GM12878 (cell line): Measurements from ENCODE around the gene RAPGEF3. TPM values are rescaled to one million over a fixed set of nuclear protein-coding genes. Genes with fewer than 3 reads are reported as not detected.

Experiments
- ASH2L ChIP-seq: fragments of 300-600, 200-600 bp; sonication (generic); IDR thresholded peaks from 2 replicates; pipeline ENCODE4 v1.6.1; 2017; ENCODE audit warnings: low read depth, mild to moderate bottlenecking, borderline replicate concordance
- CBX3 ChIP-seq: fragments of 200-600 bp; sonication (generic); IDR thresholded peaks from 2 replicates; pipeline ENCODE4 v1.6.1; 2016; ENCODE audit warnings: low read depth, borderline replicate concordance
- CBX5 ChIP-seq: sonication (generic); IDR thresholded peaks from 2 replicates; pipeline ENCODE4 v1.6.1; 2016; ENCODE audit warnings: low read depth, moderate library complexity, mild to moderate bottlenecking, inconsistent platforms
- EED ChIP-seq: sonication (generic); IDR thresholded peaks from 2 replicates; pipeline ENCODE4 v1.6.1; 2016; ENCODE audit warnings: antibody characterized with exemption, low read depth
- FOS ChIP-seq: IDR thresholded peaks from 3 replicates; pipeline ENCODE4 v1.6.1; 2011; ENCODE audit warnings: borderline replicate concordance; ENCODE audit not compliant: insufficient read length; ENCODE audit errors: extremely low read depth
- FOXK2 ChIP-seq: fragments of 450-650 bp; IDR thresholded peaks from 2 replicates; pipeline ENCODE4 v1.6.1; 2017; ENCODE audit warnings: mild to moderate bottlenecking, moderate library complexity
- JUNB ChIP-seq: IDR thresholded peaks from 2 replicates; pipeline ENCODE4 v1.6.1; 2016; ENCODE audit warnings: antibody characterized with exemption, mild to moderate bottlenecking
- JUND ChIP-seq: IDR thresholded peaks from 2 replicates; pipeline ENCODE4 v1.6.1; 2012; ENCODE audit warnings: low read depth, mild to moderate bottlenecking, low read length, improper control_type of control experiment, moderate library complexity
- KLF5 ChIP-seq: fragments of 450-650 bp; IDR thresholded peaks from 2 replicates; pipeline ENCODE4 v1.6.1; 2014; ENCODE audit warnings: mild to moderate bottlenecking; ENCODE audit not compliant: partially characterized antibody
- NBN ChIP-seq: fragments of 450-650 bp; IDR thresholded peaks from 2 replicates; pipeline ENCODE4 v1.6.1; 2016
- NRF1 ChIP-seq: conservative IDR thresholded peaks from 2 replicates; pipeline ENCODE4 v1.6.1; 2011; ENCODE audit warnings: mild to moderate bottlenecking, low read depth, low read length, improper control_type of control experiment
- POU2F2 ChIP-seq: IDR thresholded peaks from 3 replicates; pipeline ENCODE4 v1.6.1; 2011; ENCODE audit warnings: low read depth, mild to moderate bottlenecking, low read length, borderline replicate concordance
- RAD21 ChIP-seq: IDR thresholded peaks from 2 replicates; pipeline ENCODE4 v1.6.1; 2011; ENCODE audit warnings: mild to moderate bottlenecking, low read depth, low read length, moderate library complexity; ENCODE audit not compliant: insufficient read depth
- RAD51 ChIP-seq: fragments of 450-650 bp; IDR thresholded peaks from 2 replicates; pipeline ENCODE4 v1.6.1; 2016; ENCODE audit warnings: moderate library complexity, mild to moderate bottlenecking, inconsistent platforms
- RB1 ChIP-seq: fragments of 450-650 bp; formaldehyde crosslinking; IDR thresholded peaks from 2 replicates; pipeline ENCODE4 v1.6.1; 2017; ENCODE audit warnings: mild to moderate bottlenecking, borderline replicate concordance
- SMAD1 ChIP-seq: fragments of 450-650 bp; IDR thresholded peaks from 2 replicates; pipeline ENCODE4 v1.6.1; 2018; ENCODE audit warnings: mild to moderate bottlenecking, low read depth; ENCODE audit not compliant: partially characterized antibody
- TAF1 ChIP-seq: IDR thresholded peaks from 2 replicates; pipeline ENCODE4 v1.6.1; 2011; ENCODE audit warnings: mild to moderate bottlenecking, low read depth, low read length, borderline replicate concordance
- YBX1 ChIP-seq: fragments of 450-650 bp; IDR thresholded peaks from 2 replicates; pipeline ENCODE4 v1.6.1; 2016; ENCODE audit warnings: antibody characterized with exemption
- ZNF384 ChIP-seq: IDR thresholded peaks from 2 replicates; pipeline ENCODE4 v1.6.1; 2012; ENCODE audit warnings: low read depth, mild to moderate bottlenecking, low read length, improper control_type of control experiment, borderline replicate concordance
- polyA plus RNA-seq, 11 experiments: library from polyadenylated mRNA; depleted of rRNA in 4 of 11; unstranded in 6 of 11; stranded (reverse) in 5 of 11; fragments of >200 nt; fragmentation: Nextera tagmentation in 4 of 11; fragmentation: Illumina TruSeq in 1 of 11; extraction: Ambion mirVana in 4 of 11; extraction: Trizol in 1 of 11; gene quantifications; 1 replicate in 1 of 11; 2 replicates in 10 of 11; pipeline versions ENCODE4 v1.2.1 to v1.2.3, GENCODE V29; 2011 to 2016; ENCODE audit warnings: inconsistent platforms in 2 of 11, missing spikeins in 2 of 11, low read depth in 1 of 11
- total RNA-seq, 4 experiments: library from RNA; depleted of rRNA in 3 of 4; stranded (reverse); fragments of >200 nt in 3 of 4; fragmentation: Illumina TruSeq in 1 of 4; extraction: Trizol in 1 of 4; gene quantifications; 2 replicates each; pipeline versions ENCODE4 v1.2.1 to v1.2.3, GENCODE V29; 2013 to 2021
- TF ChIP-seq, protein P1 (sequence below): IDR thresholded peaks from 2 replicates; pipeline ENCODE4 v1.6.1; 2012; ENCODE audit warnings: low read length, inconsistent platforms
- TF ChIP-seq, protein P2 (sequence below): fragments of 450-650 bp; formaldehyde crosslinking; IDR thresholded peaks from 2 replicates; pipeline ENCODE4 v1.4.0; 2020; ENCODE audit warnings: mild to moderate bottlenecking, moderate library complexity
- TF ChIP-seq, protein P3 (sequence below): IDR thresholded peaks from 2 replicates; pipeline ENCODE4 v1.6.1; 2011; ENCODE audit warnings: borderline replicate concordance, low read depth, mild to moderate bottlenecking, moderate library complexity, low read length; ENCODE audit not compliant: insufficient read depth, poor library complexity, severe bottlenecking
- TF ChIP-seq, protein P4 (sequence below): IDR thresholded peaks from 2 replicates; pipeline ENCODE4 v1.6.1; 2012; ENCODE audit warnings: low read depth, low read length, improper control_type of control experiment

RAPGEF3 gene
- total and polyA plus RNA-seq, 10 of the 15 experiments (the other 5 are each of a cell fraction or from before 2014, with no cell fraction given) = 0.02 to 0.92 (median 0.31) TPM; not detected in 2

DNA sequence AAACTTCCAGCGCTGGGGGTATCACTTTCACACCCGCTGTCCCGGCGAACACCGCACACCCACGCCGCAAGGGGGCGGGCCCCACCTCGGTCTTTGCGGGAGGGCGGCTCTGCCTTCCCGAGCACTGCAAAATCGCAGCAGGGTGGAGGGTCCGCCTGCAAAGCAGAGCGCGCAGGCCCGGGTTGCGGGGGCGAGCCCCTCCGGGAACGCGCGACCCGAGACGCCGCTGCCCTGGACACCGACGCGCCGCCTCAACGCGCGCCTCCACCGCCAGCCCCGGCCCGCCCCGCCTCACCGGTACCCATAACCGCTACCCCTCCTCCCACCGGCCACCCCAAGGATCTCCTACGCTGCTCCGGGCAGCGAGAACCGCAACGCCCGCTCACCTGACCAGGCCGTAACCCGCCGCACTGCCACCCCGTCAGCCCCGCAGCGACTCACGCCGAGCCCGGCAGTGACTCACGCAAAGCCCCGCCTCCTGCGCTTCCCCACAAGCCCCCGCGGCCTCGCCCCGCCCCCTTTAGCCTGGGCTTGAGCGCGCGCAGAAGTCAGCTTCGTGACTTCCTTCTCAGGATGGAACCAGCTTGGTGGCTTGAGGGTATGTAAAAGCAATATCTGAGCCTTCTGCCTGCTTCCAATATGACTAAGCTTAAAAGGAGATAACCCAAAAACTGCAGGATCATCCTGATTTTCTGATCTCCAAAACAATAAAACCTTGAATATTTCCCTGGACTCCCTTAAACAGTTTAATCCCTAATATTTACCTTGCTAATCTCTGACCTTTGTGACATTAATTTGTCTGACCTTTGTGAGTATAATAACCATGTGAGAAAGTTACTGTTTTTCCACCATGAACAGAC, 52.9 kb downstream of the RAPGEF3 start, which contains the start of gene RPAP3 (continued):
- TF ChIP-seq, protein P1, sequence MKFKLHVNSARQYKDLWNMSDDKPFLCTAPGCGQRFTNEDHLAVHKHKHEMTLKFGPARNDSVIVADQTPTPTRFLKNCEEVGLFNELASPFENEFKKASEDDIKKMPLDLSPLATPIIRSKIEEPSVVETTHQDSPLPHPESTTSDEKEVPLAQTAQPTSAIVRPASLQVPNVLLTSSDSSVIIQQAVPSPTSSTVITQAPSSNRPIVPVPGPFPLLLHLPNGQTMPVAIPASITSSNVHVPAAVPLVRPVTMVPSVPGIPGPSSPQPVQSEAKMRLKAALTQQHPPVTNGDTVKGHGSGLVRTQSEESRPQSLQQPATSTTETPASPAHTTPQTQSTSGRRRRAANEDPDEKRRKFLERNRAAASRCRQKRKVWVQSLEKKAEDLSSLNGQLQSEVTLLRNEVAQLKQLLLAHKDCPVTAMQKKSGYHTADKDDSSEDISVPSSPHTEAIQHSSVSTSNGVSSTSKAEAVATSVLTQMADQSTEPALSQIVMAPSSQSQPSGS = no peak
- TF ChIP-seq, protein P2, sequence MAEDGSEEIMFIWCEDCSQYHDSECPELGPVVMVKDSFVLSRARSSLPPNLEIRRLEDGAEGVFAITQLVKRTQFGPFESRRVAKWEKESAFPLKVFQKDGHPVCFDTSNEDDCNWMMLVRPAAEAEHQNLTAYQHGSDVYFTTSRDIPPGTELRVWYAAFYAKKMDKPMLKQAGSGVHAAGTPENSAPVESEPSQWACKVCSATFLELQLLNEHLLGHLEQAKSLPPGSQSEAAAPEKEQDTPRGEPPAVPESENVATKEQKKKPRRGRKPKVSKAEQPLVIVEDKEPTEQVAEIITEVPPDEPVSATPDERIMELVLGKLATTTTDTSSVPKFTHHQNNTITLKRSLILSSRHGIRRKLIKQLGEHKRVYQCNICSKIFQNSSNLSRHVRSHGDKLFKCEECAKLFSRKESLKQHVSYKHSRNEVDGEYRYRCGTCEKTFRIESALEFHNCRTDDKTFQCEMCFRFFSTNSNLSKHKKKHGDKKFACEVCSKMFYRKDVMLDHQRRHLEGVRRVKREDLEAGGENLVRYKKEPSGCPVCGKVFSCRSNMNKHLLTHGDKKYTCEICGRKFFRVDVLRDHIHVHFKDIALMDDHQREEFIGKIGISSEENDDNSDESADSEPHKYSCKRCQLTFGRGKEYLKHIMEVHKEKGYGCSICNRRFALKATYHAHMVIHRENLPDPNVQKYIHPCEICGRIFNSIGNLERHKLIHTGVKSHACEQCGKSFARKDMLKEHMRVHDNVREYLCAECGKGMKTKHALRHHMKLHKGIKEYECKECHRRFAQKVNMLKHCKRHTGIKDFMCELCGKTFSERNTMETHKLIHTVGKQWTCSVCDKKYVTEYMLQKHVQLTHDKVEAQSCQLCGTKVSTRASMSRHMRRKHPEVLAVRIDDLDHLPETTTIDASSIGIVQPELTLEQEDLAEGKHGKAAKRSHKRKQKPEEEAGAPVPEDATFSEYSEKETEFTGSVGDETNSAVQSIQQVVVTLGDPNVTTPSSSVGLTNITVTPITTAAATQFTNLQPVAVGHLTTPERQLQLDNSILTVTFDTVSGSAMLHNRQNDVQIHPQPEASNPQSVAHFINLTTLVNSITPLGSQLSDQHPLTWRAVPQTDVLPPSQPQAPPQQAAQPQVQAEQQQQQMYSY = no peak
- TF ChIP-seq NRF1 = peak; percentile 47
- peak; percentile 29; the same call in 1 of the 2 replicates for TF ChIP-seq RB1
- no peak for TF ChIP-seq CBX5
- TF ChIP-seq YBX1 = no peak
- peak; percentile 50; the same call in 1 of the 2 replicates for TF ChIP-seq TAF1
- TF ChIP-seq JUNB = peak; percentile 70
- TF ChIP-seq POU2F2 = no peak
- no peak for TF ChIP-seq ZNF384
- no peak for TF ChIP-seq RAD21
- TF ChIP-seq CBX3 = no peak
- 0 out of 2 replicates have a peak, but pooled peaks have one; percentile 36 for TF ChIP-seq NBN
- TF ChIP-seq, protein P3, sequence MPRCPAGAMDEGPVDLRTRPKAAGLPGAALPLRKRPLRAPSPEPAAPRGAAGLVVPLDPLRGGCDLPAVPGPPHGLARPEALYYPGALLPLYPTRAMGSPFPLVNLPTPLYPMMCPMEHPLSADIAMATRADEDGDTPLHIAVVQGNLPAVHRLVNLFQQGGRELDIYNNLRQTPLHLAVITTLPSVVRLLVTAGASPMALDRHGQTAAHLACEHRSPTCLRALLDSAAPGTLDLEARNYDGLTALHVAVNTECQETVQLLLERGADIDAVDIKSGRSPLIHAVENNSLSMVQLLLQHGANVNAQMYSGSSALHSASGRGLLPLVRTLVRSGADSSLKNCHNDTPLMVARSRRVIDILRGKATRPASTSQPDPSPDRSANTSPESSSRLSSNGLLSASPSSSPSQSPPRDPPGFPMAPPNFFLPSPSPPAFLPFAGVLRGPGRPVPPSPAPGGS = no peak
- TF ChIP-seq ASH2L = no peak; the same call in 1 of the 2 replicates
- no peak for TF ChIP-seq FOS
- TF ChIP-seq, protein P4, sequence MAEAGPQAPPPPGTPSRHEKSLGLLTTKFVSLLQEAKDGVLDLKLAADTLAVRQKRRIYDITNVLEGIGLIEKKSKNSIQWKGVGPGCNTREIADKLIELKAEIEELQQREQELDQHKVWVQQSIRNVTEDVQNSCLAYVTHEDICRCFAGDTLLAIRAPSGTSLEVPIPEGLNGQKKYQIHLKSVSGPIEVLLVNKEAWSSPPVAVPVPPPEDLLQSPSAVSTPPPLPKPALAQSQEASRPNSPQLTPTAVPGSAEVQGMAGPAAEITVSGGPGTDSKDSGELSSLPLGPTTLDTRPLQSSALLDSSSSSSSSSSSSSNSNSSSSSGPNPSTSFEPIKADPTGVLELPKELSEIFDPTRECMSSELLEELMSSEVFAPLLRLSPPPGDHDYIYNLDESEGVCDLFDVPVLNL = 0 out of 2 replicates have a peak, but pooled peaks have one; percentile 50
- TF ChIP-seq SMAD1 = peak; percentile 19
- peak; percentile 41 for TF ChIP-seq KLF5
- TF ChIP-seq FOXK2 = no peak
- TF ChIP-seq EED = 0 out of 2 replicates have a peak, but pooled peaks have one; percentile 19
- no peak for TF ChIP-seq RAD51
- TF ChIP-seq JUND = 0 out of 2 replicates have a peak, but pooled peaks have one; percentile 42
